Glomerular visceral epithelial cell (primary cell): Measurements from ENCODE around the gene UBE2S.

ENCODE experiments used
- DNase-seq: peaks from one replicate; pipeline ENCODE4 v3.0.0-alpha.2; 2016; ENCODE audit errors: extremely low spot score

The UBE2S gene

GRCh38 chr19:55362174-55362989, 45.2 kb downstream of the UBE2S start:
- no peak for DNase-seq

- DNase-seq: no peak
Observed at GRCh38 chr19:55360902-55361301, 46.7 kb downstream of the UBE2S start.

GRCh38 chr19:55358943-55359908, 48.4 kb downstream of the UBE2S start:
- no peak for DNase-seq

DNA sequence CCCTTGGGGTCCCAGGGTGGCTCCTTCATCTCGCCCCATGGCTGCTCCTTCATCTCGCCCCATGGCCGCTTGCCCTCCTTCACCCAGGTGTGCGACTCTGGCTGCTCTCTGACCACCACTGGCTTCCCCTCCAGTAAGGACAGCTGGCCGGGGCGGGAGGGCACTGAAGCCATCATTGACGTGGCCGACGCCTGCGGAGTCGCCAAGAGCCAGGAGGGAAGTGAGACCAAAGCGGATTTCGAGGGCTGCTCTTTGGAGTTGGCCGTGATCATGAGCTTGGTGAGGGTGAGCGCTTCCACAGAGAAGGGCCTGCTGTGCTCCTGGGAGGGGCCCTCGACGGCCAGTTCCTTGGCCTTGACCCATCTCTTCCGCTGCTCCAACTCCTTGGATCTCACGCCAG, 49.1 kb downstream of the UBE2S start:
- no peak for DNase-seq

DNA sequence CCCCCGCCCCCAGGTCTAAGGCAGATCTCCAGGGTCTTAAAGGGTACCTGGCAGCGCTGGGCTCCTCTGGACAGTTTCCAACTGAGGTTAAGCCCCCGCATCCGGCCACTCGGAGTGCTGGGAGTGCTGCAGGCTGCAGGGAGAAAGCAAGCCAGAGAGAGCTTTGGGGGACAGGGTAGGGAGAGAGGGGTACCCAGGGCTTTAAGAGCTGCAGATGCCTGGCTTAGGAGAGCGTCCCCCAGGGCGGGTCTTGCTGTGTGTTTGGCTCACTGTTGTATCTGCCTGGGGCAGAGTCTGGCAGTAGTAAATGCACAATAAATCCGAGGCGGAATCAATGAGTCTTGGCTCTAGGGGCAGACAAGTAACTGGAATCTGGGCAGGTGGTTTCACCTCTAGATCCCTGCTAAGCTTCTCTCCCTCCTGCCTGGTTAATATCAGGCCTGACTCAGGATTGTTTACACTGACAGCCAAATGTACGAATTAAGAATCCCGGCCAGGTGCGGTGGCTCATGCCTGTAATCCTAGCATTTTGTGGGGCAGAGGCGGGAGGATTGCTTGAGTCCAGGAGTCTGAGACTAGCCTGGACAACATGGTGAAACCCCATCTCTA, 52.3 kb downstream of the UBE2S start:
- no peak for DNase-seq

- DNase-seq: no peak
Observed at GRCh38 chr19:55354698-55355212, 52.8 kb downstream of the UBE2S start, which contains the start of gene COX6B2. TSS of gene COX6B2 (minus strand) at chr19:55354719. CDS start at chr19:55354521, 198 bp downstream.

DNA sequence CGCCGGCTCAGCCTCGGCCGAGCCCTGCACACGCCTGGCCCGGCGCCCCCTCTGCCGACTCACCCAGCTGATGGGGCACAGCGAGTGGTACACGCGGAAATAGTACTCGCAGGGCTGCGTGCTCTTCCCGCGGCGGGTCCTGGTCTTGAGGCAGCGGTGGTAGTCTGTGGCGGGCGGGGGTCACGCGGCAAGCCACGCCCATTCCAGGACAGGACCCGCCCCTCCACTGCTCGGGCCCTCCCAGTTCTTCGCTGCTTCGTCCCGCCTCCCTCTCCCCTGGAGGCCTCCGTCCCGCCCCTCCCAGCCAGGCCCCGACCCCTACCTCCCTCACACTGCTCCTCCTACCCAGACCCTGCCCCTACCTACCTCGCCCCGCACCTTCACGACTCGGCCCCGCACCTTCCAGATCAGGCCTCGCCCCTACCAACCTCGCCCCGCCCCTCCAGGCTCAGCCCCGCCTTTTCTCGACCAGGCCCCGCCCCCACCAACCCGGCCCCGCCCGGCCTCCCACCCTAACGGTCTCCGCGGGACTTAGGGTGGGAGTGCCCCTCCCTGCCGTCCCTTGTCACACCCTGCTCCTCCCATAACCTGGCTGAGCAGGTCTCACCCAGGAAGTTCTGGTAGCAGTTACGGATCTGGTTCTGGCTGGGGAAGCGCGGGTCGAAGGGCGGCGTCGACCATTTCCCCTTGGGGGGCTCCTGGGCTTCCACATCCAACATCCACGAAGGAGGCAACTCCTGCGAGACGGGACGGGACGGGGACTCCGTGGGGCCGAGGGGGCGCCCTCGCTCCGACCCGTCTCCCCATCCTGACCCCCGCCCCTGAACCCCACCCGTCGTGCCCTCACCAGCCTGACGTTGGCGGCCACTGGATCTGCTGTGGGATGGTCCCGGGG, 53.5 kb downstream of the UBE2S start:
- peak; percentile 66 for DNase-seq

GRCh38 chr19:55353356-55353802, 54.2 kb downstream of the UBE2S start:
- DNase-seq: no peak

DNA sequence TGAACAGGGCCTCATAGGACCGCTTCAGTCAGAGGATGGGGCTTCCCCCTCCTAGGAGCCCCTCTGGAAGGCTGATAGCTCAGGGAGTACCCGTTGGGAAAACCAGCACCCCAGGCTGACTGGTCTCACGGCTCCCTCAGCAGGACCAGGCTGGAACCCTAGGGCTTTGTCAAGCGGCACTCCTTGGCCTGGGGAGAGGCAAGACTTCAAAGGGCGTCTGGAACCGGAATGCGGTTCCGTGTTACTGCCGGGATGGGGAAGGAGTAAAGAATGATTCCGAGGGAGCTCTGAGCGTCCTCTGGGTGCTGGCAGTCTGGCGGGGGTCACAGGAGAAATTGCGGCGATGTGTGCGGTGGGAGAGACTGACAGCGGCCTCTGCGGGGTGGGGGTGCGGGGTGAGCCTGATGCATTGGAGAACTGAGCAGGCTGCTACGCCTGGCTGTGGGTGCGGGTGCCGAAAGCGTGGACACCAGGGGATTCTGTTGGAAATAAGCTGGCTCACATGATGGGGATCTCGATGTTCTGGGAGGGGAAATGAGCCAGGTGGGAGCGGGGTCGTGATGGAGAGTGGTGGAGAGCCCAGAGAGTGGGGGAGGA, 54.9 kb downstream of the UBE2S start:
- no peak for DNase-seq

- no peak for DNase-seq
Observed at GRCh38 chr19:55352040-55352439, 55.5 kb downstream of the UBE2S start.

- DNase-seq: no peak
Observed at GRCh38 chr19:55350620-55351315, 56.8 kb downstream of the UBE2S start.
